Measurements from ENCODE around the gene GLIPR1L1. TPM values are rescaled to one million over a fixed set of nuclear protein-coding genes. Genes with fewer than 3 reads are reported as not detected.

GLIPR1L1 gene
- total and polyA plus RNA-seq, 2 of the 4 experiments (the other 2 are of a cell fraction), result not detected

DNA sequence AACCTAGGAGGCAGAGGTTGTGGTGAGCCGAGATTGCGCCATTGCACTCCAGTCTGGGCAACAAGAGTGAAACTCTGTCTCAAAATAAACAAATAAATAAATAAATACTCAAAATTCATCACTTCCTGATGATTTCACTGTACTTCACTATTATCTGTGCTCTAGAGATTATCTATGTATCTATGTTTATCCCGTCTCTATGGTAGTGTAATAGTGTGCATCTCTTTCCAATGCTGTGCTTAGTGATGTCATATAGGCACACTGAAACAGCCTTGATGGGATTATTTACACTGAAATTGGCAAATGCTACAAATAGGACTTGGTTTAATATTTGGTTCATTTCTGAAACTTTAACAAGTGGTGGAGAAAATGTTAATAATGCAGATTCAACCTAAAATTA lies 10.8 kb upstream of the GLIPR1L1 start:
- H2AK5ac ChIP-seq (ENCODE audit: low read depth, low read length), result no peak overlapping the region
- no peak overlapping the region for H3K4ac ChIP-seq (ENCODE audit: low read depth, low read length)
- H3K56ac ChIP-seq (ENCODE audit: extremely low read depth, insufficient read depth, low read length), result no peak overlapping the region
- H2BK120ac ChIP-seq (ENCODE audit: low read depth, low read length), result no peak overlapping the region
- DNase-seq (no peak), ATAC-seq (ENCODE audit: low read depth) (no peak)
- no peak overlapping the region for H2BK15ac ChIP-seq (ENCODE audit: low read depth, low read length)
- H3K4me2 ChIP-seq (ENCODE audit: low read depth, low read length), result no peak overlapping the region
- no CpG with 5 or more reads among the region's 3 CpGs for WGBS, 2 experiments (ENCODE audit: extremely low coverage in 2 of 2, insufficient read length in 1 of 2)
- H4K91ac ChIP-seq (ENCODE audit: insufficient read depth, low read depth, low read length), result no peak overlapping the region
- no peaks in the 10 kb centered on the region for H4K20me1 ChIP-seq (ENCODE audit: insufficient read depth, low read length)
- no peaks in the 10 kb centered on the region; the same call in 1 of the 2 replicates for H3K9me1 ChIP-seq (ENCODE audit: insufficient read depth, low read length)
- no peak overlapping the region for H3K9ac ChIP-seq (ENCODE audit: low read depth, low read length)
- TF ChIP-seq, protein P1, sequence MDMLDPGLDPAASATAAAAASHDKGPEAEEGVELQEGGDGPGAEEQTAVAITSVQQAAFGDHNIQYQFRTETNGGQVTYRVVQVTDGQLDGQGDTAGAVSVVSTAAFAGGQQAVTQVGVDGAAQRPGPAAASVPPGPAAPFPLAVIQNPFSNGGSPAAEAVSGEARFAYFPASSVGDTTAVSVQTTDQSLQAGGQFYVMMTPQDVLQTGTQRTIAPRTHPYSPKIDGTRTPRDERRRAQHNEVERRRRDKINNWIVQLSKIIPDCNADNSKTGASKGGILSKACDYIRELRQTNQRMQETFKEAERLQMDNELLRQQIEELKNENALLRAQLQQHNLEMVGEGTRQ (IDR thresholded peaks at IDR 0.05; ENCODE audit: low read depth, low read length), result no peak
- no peak for TF ChIP-seq RFX5 (IDR thresholded peaks at IDR 0.05; ENCODE audit: low read depth, low read length)
- TF ChIP-seq CEBPB (IDR thresholded peaks at IDR 0.05; ENCODE audit: low read depth, low read length), result no peak
- no peak for TF ChIP-seq NFE2L2 (IDR thresholded peaks at IDR 0.05; ENCODE audit: low read depth, low read length)
- no peak for TF ChIP-seq CHD1 (IDR thresholded peaks at IDR 0.05; ENCODE audit: low read depth, low read length)
- no peak for TF ChIP-seq BHLHE40 (IDR thresholded peaks at IDR 0.05; ENCODE audit: low read depth, low read length)
- TF ChIP-seq, protein P2, sequence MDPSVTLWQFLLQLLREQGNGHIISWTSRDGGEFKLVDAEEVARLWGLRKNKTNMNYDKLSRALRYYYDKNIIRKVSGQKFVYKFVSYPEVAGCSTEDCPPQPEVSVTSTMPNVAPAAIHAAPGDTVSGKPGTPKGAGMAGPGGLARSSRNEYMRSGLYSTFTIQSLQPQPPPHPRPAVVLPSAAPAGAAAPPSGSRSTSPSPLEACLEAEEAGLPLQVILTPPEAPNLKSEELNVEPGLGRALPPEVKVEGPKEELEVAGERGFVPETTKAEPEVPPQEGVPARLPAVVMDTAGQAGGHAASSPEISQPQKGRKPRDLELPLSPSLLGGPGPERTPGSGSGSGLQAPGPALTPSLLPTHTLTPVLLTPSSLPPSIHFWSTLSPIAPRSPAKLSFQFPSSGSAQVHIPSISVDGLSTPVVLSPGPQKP (IDR thresholded peaks at IDR 0.05; ENCODE audit: borderline replicate concordance, low read depth, low read length), result no peak
- TF ChIP-seq POLR2A (IDR thresholded peaks at IDR 0.05; ENCODE audit: low read depth, low read length), result no peak
- no peak for TF ChIP-seq MXI1 (IDR thresholded peaks at IDR 0.05; ENCODE audit: borderline replicate concordance, low read depth, low read length)
- no peak for TF ChIP-seq FOS (IDR thresholded peaks at IDR 0.05; ENCODE audit: low read depth, low read length)
- TF ChIP-seq RAD21 (IDR thresholded peaks at IDR 0.05; ENCODE audit: low read length), result no peak
- TF ChIP-seq, protein P3, sequence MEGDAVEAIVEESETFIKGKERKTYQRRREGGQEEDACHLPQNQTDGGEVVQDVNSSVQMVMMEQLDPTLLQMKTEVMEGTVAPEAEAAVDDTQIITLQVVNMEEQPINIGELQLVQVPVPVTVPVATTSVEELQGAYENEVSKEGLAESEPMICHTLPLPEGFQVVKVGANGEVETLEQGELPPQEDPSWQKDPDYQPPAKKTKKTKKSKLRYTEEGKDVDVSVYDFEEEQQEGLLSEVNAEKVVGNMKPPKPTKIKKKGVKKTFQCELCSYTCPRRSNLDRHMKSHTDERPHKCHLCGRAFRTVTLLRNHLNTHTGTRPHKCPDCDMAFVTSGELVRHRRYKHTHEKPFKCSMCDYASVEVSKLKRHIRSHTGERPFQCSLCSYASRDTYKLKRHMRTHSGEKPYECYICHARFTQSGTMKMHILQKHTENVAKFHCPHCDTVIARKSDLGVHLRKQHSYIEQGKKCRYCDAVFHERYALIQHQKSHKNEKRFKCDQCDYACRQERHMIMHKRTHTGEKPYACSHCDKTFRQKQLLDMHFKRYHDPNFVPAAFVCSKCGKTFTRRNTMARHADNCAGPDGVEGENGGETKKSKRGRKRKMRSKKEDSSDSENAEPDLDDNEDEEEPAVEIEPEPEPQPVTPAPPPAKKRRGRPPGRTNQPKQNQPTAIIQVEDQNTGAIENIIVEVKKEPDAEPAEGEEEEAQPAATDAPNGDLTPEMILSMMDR (conservative IDR thresholded peaks at IDR 0.05; ENCODE audit: low read depth, low read length), result no peak
- no peak for TF ChIP-seq SMC3 (IDR thresholded peaks at IDR 0.05; ENCODE audit: low read depth, low read length)
- TF ChIP-seq MAZ (IDR thresholded peaks at IDR 0.05; ENCODE audit: borderline replicate concordance, low read depth, low read length), result no peak
- no peak for TF ChIP-seq MAFK (IDR thresholded peaks at IDR 0.05; ENCODE audit: low read depth, low read length)
- TF ChIP-seq RCOR1 (IDR thresholded peaks at IDR 0.05; ENCODE audit: insufficient replicate concordance, low read length), result no peak
- H3K4me1 ChIP-seq (ENCODE audit: control insufficient read depth, insufficient read depth, low read length), result no peaks in the 10 kb centered on the region
- no peak overlapping the region for H3K4me3 ChIP-seq (ENCODE audit: insufficient read depth, low read depth, low read length)
- H2AK9ac ChIP-seq (replicated peaks; ENCODE audit: low read depth, low read length, poor library complexity), result no peak overlapping the region
- H2AFZ ChIP-seq (replicated peaks; ENCODE audit: low read length, poor library complexity), result no peak overlapping the region
- H3K14ac ChIP-seq (replicated peaks; ENCODE audit: low read depth, low read length), result no peak overlapping the region
- H3K36me3 ChIP-seq (ENCODE audit: control insufficient read depth, insufficient read depth, low read length), result no peaks in the 10 kb centered on the region
- H4K8ac ChIP-seq (ENCODE audit: low read depth in 2 of 2, low read length in 2 of 2), result no peak overlapping the region
- H4K5ac ChIP-seq (ENCODE audit: low read depth, low read length), result no peak overlapping the region
- no peaks in the 10 kb centered on the region for H3K79me1 ChIP-seq (ENCODE audit: low read depth in 1 of 2, low read length in 2 of 2)
- no peaks in the 10 kb centered on the region for H3K9me3 ChIP-seq (ENCODE audit: control insufficient read depth, insufficient read depth, low read length)
- H2BK5ac ChIP-seq (ENCODE audit: low read depth, low read length, poor library complexity, severe bottlenecking), result no peak overlapping the region
- H2BK20ac ChIP-seq (ENCODE audit: low read depth, low read length), result no peak overlapping the region
- intact Hi-C loops (cut with micrococcal nuclease) (no loop called here), in situ Hi-C loops (cut with MboI; ENCODE audit: low sequenced_read_pairs) (no loop called here), dilution Hi-C loops (cut with HindIII; ENCODE audit: low sequenced_read_pairs, unreplicated experiment) (no loop called here)
- CTCF ChIA-PET, result no interaction called here
- H3K18ac ChIP-seq (ENCODE audit: low read depth, low read length), result no peak overlapping the region
- POLR2A ChIA-PET (ENCODE audit: unreplicated experiment), result no interaction called here
- no peak overlapping the region for H3K27ac ChIP-seq (ENCODE audit: insufficient read depth, low read length)
- no peak overlapping the region for H3K23ac ChIP-seq (ENCODE audit: low read depth, low read length)
- no peaks in the 10 kb centered on the region for H3K27me3 ChIP-seq (ENCODE audit: control insufficient read depth, insufficient read depth, low read length)
- no TSS peak for BruUV-seq (replicated peaks)
